Measurements from ENCODE around the gene TRIP11. TPM values are rescaled to one million over a fixed set of nuclear protein-coding genes. Genes with fewer than 3 reads are reported as not detected.

The TRIP11 gene
- total and polyA plus RNA-seq, 2 of the 13 experiments (the other 11 are each of a cell fraction or from before 2014, with no cell fraction given), result 10.9 to 32.8 TPM

DNA sequence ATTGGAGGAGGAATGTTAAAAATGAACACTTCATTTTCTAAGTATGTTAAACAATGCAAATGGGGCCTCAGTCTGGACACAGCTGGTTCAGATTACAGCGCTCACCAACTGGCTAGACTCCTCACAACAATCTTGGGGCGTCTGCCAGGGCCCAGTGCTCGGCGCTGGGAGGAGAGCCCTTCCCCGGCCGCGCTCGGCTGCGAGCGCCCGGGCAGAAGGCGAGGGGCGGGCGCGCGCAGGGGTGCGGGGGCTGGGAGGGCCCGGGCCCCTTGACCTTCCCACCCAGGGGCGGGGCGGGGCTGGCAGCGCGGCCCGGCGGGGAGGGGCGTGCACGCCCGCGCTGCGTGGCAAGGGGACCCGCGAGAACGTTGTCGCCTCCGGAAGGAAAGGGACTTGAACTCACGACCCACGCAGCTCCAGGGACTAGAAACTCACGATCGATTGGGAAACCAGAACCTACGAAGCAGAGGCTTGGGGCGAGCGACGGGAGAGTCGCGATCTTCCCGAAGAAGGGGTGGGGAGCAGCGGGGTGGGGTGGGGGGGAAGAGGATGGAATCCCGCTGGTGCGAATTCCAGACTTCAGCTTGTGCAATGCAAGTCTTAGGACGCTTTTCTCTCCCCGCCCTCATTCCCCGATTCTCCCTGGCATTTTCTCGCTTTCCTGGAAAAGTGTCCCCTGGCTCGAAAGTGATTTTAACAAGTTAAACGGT is 92.2 kb downstream of the TRIP11 start, which contains the start of gene FBLN5 (continued):
- TF ChIP-seq, protein P1, sequence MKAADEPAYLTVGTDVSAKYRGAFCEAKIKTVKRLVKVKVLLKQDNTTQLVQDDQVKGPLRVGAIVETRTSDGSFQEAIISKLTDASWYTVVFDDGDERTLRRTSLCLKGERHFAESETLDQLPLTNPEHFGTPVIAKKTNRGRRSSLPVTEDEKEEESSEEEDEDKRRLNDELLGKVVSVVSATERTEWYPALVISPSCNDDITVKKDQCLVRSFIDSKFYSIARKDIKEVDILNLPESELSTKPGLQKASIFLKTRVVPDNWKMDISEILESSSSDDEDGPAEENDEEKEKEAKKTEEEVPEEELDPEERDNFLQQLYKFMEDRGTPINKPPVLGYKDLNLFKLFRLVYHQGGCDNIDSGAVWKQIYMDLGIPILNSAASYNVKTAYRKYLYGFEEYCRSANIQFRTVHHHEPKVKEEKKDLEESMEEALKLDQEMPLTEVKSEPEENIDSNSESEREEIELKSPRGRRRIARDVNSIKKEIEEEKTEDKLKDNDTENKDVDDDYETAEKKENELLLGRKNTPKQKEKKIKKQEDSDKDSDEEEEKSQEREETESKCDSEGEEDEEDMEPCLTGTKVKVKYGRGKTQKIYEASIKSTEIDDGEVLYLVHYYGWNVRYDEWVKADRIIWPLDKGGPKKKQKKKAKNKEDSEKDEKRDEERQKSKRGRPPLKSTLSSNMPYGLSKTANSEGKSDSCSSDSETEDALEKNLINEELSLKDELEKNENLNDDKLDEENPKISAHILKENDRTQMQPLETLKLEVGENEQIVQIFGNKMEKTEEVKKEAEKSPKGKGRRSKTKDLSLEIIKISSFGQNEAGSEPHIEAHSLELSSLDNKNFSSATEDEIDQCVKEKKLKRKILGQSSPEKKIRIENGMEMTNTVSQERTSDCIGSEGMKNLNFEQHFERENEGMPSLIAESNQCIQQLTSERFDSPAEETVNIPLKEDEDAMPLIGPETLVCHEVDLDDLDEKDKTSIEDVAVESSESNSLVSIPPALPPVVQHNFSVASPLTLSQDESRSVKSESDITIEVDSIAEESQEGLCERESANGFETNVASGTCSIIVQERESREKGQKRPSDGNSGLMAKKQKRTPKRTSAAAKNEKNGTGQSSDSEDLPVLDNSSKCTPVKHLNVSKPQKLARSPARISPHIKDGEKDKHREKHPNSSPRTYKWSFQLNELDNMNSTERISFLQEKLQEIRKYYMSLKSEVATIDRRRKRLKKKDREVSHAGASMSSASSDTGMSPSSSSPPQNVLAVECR (CRISPR knock-in tag; IDR thresholded peaks at IDR 0.05; ENCODE audit: borderline replicate concordance), result 0 out of 2 replicates have a peak, but pooled peaks have one; percentile 42
- TF ChIP-seq FOXC1 (CRISPR knock-in tag; IDR thresholded peaks at IDR 0.05; ENCODE audit: borderline replicate concordance) (no peak), TCF7L2 (IDR thresholded peaks at IDR 0.05; ENCODE audit: low read depth, low read length) (no peak), TCF7 (IDR thresholded peaks at IDR 0.05; ENCODE audit: low read depth) (no peak), ZNF768 (CRISPR knock-in tag; IDR thresholded peaks at IDR 0.05) (no peak), NAIF1 (CRISPR knock-in tag; IDR thresholded peaks at IDR 0.05; ENCODE audit: borderline replicate concordance) (no peak), SALL1 (CRISPR knock-in tag; IDR thresholded peaks at IDR 0.05) (peak; percentile 43; the same call in 1 of the 2 replicates), ELF1 (CRISPR knock-in tag; IDR thresholded peaks at IDR 0.05) (no peak), BCL6 (CRISPR knock-in tag; IDR thresholded peaks at IDR 0.05) (0 out of 2 replicates have a peak, but pooled peaks have one; percentile 2), ZEB1 (IDR thresholded peaks at IDR 0.05; ENCODE audit: insufficient replicate concordance, low read depth) (no peak), NR2C2 (CRISPR knock-in tag; IDR thresholded peaks at IDR 0.05; ENCODE audit: borderline replicate concordance) (no peak), MTF1 (CRISPR knock-in tag; IDR thresholded peaks at IDR 0.05) (no peak), NFE2L1 (CRISPR knock-in tag; IDR thresholded peaks at IDR 0.05; ENCODE audit: borderline replicate concordance) (no peak), CEBPB (IDR thresholded peaks at IDR 0.05; ENCODE audit: borderline replicate concordance, low read depth, low read length) (no peak), RNF2 (conservative IDR thresholded peaks at IDR 0.05; ENCODE audit: low read depth) (0 out of 2 replicates have a peak, but pooled peaks have one; percentile 22), ZSCAN25 (CRISPR knock-in tag; IDR thresholded peaks at IDR 0.05) (peak; percentile 91; the same call in 1 of the 2 replicates), ZFYVE20 (CRISPR knock-in tag; IDR thresholded peaks at IDR 0.05; ENCODE audit: borderline replicate concordance, low read depth) (no peak)
- TF ChIP-seq, protein P2, sequence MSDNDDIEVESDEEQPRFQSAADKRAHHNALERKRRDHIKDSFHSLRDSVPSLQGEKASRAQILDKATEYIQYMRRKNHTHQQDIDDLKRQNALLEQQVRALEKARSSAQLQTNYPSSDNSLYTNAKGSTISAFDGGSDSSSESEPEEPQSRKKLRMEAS (IDR thresholded peaks at IDR 0.05), result 0 out of 2 replicates have a peak, but pooled peaks have one; percentile 14

Measured in HepG2 (cell line).